Activated CD8-positive, alpha-beta memory T cell treated with anti-CD3 and anti-CD28 coated beads for 4 hours (primary cell): ENCODE measurements around the gene CKMT2.
A peak's percentile ranks its signal among the peaks of the same experiment; 100 is the strongest.
"Not testable (repeated sequence)": the region's sequence is repeated elsewhere in the genome, so short reads cannot be mapped to it uniquely, and the experiment has no call there.

Experiments
- DNase-seq, 2 donors: peaks; one replicate each; pipeline ENCODE4 v3.0.0-alpha.2; 2020; ENCODE audit warnings: low read depth in 2 of 2

Gene CKMT2

GRCh38 chr5:81251922-81252321 is 18.8 kb downstream of the CKMT2 start:
- no peak for DNase-seq

GRCh38 chr5:81252904-81253303 is 19.8 kb downstream of the CKMT2 start:
- DNase-seq = no peak

- DNase-seq = no peak
Observed at GRCh38 chr5:81253875-81254274, 20.8 kb downstream of the CKMT2 start.

GRCh38 chr5:81254886-81255559 is 21.9 kb downstream of the CKMT2 start:
- DNase-seq = no peak

- DNase-seq = no peak
Observed at GRCh38 chr5:81256766-81257165, 23.6 kb downstream of the CKMT2 start.

- not testable (repeated sequence) for DNase-seq
Observed at GRCh38 chr5:81262796-81263195, 29.7 kb downstream of the CKMT2 start.

- no peak for DNase-seq
Observed at GRCh38 chr5:81265101-81265500, 32.0 kb downstream of the CKMT2 start.

GRCh38 chr5:81268521-81269196 is 35.5 kb downstream of the CKMT2 start:
- DNase-seq = no peak

- no peak for DNase-seq
Observed at GRCh38 chr5:81269751-81270393, 36.8 kb downstream of the CKMT2 start.

GRCh38 chr5:81270394-81271027 is 37.4 kb downstream of the CKMT2 start:
- not testable (repeated sequence) for DNase-seq

- DNase-seq = no peak
Observed at GRCh38 chr5:81283976-81284375, 50.9 kb downstream of the CKMT2 start.

- no peak for DNase-seq
Observed at GRCh38 chr5:81286059-81286617, 53.0 kb downstream of the CKMT2 start.

GRCh38 chr5:81288021-81288433 is 54.9 kb downstream of the CKMT2 start:
- no peak for DNase-seq

- DNase-seq = no peak
Observed at GRCh38 chr5:81290146-81290545, 57.0 kb downstream of the CKMT2 start.

GRCh38 chr5:81292130-81292529 is 59.0 kb downstream of the CKMT2 start:
- DNase-seq = no peak

- not testable (repeated sequence) for DNase-seq
Observed at GRCh38 chr5:81294021-81294420, 60.9 kb downstream of the CKMT2 start.

GRCh38 chr5:81297531-81297930 is 64.4 kb downstream of the CKMT2 start:
- no peak for DNase-seq

GRCh38 chr5:81300921-81301270 is 67.8 kb downstream of the CKMT2 start:
- no peak for DNase-seq

GRCh38 chr5:81301271-81302015 is 68.3 kb downstream of the CKMT2 start, which contains the start of gene ZCCHC9:
Gene ZCCHC9 (plus strand): TSS chr5:81301587. CDS start chr5:81304758, 3,171 bp downstream.
- DNase-seq = peak; percentile 87 to 91

GRCh38 chr5:81302596-81302995 is 69.5 kb downstream of the CKMT2 start:
- no peak for DNase-seq

GRCh38 chr5:81303563-81303962 is 70.4 kb downstream of the CKMT2 start:
- no peak for DNase-seq
